ENCODE results near the gene CD59.
"Not testable (repeated sequence)": the region's sequence is repeated elsewhere in the genome, so short reads cannot be mapped to it uniquely, and the experiment has no call there.

The CD59 gene

DNA sequence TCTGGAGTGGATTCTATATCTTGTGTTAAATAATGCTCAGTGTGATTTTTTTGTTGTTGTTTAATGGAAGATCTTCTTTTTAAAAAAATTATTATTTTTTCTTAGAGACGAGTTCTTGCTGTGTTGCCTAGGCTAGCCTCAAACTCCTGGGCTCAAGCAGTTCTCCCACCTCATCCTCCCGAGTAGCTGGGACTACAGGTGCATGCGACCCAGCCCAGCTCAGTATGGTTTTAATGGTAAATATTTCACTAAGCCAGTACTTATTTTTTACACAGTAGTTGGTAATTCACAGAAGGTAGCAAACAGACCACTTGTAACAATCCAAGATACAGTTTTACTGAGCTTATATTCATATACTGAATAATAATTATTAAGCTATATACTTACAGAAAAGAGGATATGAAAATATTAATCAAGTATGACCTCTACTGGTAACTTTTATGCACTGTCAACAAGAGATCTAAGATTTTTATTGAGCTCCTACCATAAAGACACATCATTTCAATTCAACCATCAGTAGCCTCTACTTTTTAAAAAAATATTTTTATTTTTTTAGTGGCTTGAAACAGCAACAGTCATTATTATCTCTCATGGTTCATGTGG lies 6.1 kb upstream of the CD59 start:
- DNase-seq (ENCODE audit: low read depth), result no peak

DNA sequence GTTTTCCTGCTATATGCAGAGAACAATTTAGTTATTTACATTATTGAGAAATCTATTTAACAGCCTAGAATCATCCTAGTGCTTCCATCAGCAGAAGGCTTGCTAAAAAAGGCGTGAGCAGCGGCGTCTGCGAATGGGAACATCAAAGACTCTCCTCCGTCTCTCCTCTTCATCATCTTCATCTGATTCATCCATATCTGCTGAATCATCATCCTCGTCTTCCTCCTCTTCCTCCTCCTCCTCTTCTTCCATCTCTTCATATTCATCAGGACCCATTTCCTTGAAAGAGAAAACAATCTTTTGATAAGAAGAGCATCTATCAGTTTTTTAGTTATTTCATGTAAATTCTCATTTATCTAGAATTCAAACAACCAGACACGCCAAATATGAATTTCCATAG lies 5.6 kb upstream of the CD59 start:
- no peak for DNase-seq (ENCODE audit: low read depth)

DNA sequence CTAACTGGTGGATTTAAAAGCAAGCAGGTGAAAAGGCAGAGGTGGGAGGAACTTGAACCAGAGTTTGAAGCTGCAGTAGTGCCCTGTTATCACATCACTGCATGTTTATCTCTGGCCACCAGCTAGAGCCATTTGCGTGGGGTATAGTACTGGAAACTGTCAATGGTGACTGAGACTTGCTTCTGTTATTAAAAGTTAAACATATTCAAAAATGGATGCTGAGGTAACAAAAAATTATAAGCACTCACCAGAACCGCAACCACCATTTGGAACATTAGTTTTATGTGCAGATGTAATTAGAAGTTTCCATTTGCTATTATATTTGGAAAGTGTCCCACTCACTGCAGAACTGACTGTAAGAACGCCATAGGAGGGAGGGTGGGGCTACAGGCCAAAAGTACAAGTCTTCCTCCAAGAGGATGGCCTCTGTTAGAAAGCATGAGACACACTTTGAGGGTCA lies 1.2 kb upstream of the CD59 start:
- DNase-seq (ENCODE audit: low read depth), result no peak

DNA sequence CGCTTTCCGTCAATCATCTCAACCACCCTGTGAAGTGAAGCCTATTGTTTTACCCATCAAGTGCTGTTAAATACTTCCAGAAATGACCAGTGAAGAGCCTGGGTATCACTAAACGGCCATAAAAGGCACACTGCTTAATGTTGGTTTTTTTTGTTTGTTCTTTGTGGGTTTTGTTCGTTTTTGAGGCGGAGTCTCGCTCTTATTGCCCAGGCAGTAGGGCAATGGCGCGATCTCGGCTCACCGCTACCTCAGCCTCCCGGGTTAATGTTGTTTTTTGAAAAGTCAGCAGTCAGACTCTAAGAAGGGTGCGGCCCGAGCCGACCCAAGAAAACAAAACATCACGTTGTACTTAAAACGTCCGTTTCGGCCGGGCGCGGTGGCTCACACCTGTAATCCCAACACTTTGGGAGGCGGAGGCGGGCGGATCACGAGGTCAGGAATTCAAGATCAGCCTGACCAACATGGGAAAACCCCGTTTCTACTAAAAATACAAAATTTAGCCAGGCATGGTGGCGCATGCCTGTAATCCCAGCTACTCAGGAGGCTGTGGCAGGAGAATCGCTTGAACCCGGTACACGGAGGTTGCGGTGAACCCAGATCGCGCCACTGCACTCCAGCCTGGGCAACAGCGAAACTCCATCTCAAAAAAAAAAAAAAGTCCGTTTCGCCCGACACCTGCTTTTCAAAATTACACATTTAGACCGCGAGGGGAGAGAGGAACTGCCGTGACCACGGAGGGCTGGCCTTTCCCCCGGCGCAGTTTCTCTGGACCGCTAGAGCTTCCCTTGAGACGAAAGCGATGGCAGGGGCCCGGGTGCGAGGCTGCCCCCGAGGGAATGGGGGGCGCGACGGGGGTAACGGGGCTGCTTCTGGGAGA lies 714 bp downstream of the CD59 start:
- peak; percentile 24 for DNase-seq (ENCODE audit: low read depth)

DNA sequence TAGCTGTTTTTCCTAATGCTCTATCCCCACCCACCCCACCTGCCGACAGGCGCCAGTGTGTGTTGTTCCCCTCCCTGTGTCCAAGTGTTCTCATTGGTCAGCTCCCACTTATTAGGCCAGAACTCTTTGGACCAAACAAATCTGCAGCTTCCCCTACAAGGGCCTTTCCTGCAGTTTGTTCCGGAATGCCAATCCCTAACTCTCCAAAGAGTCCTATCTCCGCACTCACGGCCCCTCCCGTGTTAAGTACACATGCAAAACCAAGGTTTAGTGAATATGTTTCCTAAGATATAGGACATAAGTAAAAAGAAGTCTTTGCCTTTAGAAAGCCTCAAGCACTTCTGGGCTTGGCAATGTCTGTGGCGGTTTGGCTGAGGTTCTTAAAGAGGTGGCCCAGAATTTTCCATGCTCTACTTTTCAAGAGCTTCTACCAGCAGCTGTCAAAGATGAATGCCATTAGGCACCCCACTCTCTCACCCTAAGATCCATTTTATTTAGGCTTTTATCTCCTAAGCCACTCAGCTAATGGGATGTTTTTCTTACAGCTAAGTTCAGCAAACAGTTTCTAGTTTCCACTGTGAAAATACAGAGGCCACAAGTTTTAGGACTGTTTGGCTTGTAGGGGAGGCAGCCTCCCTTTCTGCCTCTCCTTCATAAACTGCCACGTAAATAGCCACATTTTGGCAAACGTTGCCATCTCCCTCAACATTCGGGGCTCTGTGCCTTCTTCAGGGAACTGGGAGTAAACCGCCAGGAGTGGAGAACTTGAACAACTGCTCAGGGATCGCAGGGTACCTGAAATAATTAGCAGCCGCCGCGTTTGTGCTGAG lies 1.6 kb downstream of the CD59 start:
- DNase-seq (ENCODE audit: low read depth), result no peak

DNA sequence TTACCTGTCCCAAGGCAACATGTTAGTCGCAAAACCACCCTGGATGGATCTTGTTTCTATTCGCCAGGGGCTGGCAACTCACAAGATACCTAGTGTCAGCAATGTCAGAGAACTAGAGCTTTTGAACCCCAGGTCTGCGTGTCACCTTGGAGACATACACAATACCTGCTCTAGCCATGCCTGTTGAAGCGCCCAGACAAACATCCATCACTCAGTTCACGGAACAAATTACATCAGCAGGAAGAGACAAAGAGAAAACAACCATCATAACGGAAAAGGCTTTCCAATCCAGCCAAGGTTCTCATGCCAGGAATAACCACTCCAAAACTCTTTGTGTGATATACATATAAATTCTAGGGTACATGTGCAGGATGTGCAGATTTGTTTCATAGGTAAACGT lies 2.2 kb downstream of the CD59 start:
- no peak for DNase-seq (ENCODE audit: low read depth)

DNA sequence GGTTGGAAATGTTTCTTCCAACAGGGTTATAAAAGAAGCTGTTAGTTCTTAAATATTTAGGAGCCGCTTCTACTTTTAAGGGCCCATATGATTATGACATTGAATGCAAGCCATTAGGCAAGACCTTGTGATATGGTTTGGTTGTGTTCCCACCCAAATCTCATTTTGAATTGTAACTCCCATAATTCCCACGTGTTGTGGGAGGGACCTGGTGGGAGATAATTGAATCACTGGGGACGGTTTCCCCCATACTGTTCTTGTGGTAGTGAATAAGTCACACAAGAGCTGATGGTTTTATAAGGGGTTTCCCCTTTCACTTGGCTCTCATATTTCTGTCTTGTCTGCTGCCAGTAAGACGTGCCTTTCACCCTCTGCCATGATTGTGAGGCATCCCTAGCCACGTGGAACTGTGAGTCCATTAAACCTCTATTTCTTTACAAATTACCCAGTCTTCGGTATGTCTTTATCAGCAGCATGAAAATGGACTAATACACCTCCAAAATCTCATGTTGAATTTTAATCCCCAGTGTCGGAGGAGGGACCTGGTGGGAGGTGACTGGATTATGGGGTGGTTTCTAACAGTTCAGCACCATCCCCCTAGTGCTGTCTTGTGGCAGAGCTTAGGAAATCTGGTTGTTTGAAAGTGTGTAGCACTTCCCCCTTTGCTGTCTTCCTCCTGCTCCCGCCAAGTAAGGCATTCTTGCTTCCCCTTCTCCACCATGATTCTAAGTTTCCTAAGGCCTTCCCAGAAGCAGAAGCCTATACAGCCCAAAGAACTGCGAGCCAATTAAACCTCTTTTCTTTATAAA lies 4.3 kb downstream of the CD59 start:
- DNase-seq (ENCODE audit: low read depth), result no peak

DNA sequence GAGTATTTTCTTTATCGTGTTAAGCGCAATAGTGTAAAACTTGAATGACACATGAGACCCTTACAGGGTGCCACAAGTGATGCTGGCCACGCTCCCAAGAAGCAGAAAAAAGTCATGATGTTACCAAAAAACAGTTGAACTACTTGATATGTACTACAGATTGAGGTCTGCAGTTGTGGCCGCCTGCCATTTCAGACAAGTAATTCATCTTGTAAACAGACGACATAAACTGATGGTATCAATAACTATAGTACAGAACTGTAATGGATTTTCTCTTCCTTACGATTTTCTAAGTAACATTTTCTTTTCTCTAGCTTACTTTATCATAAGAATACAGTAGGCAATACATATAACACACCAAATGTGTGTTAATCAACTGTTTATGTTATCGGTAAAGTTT lies 5.5 kb downstream of the CD59 start:
- no peak for DNase-seq (ENCODE audit: low read depth)

DNA sequence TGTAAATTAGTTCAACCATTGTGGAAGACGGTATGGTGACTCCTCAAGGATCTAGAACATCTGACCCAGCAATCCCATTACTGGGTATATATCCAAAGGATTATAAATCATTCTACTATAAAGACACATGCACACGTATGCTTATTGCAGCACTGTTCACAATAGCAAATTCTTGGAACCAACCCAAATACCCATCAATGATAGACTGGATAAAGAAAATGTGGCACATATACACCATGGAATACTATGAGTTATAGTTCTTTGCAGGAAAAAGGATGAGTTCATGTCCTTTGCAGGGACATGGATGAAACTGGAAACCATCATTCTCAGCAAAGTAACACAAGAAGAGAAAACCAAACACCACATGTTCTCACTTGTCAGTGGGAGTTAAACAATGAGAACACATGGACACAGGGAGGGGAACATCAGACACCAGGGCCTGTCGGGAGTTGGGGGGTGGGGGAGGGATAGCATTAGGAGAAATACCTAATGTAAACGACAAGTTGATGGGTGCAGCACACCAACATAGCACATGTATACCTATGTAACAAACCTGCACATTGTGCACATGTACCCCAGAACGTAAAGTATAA lies 7.1 kb downstream of the CD59 start:
- DNase-seq (ENCODE audit: low read depth), result not testable (repeated sequence)

DNA sequence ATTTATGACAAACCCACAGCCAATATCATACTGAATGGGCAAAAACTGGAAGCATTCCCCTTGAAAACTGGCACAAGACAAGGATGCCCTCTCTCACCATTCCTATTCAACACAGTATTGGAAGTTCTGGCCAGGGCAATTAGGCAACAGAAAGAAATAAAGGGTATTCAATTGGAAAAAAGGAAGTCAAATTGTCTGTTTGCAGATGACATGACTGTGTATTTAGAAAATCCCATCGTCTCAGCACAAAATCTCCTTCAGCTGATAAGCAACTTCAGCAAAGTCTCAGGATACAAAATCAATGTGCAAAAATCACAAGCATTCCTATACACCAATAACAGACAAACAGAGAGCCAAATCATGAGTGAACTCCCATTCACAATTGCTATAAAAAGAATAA lies 8.7 kb downstream of the CD59 start:
- not testable (repeated sequence) for DNase-seq (ENCODE audit: low read depth)

DNA sequence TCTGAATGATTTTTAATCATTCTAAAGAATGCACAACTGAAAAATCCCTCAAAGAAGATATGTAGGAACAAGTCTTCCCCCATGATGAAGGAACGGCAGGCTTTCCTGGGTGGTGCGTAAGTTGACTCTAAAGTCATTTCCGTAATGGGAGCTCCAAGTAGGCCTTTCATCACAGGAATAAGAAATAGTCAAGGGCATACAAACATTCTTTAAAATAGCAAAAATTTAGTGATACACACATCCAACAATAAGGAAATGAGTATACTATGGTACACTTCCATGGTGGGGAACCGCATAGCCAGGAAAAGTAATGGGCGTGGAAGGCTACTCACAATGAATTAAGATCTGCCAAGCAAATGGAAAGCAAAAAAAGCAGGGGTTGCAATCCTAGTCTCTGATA lies 10.7 kb downstream of the CD59 start:
- DNase-seq (ENCODE audit: low read depth), result no peak

DNA sequence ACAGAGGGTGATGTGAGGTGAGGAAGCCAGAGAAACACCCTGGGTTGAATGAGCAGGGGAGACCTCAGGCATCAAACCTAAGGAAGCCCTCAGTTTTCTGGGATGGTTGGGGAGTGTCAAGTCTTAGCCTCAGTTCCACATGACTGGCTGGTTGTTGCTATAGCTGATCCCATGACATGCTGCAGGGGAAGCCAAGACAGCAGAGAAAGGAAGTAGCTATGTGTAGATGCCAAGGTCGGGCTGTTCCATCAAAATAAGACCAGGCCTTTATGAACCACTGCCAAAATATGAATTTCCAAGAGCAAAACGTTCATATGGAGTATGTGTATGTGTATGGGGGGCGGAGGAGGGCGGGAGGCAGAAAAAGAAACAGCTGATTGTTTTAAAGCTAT lies 11.6 kb downstream of the CD59 start:
- no peak for DNase-seq (ENCODE audit: low read depth)

DNA sequence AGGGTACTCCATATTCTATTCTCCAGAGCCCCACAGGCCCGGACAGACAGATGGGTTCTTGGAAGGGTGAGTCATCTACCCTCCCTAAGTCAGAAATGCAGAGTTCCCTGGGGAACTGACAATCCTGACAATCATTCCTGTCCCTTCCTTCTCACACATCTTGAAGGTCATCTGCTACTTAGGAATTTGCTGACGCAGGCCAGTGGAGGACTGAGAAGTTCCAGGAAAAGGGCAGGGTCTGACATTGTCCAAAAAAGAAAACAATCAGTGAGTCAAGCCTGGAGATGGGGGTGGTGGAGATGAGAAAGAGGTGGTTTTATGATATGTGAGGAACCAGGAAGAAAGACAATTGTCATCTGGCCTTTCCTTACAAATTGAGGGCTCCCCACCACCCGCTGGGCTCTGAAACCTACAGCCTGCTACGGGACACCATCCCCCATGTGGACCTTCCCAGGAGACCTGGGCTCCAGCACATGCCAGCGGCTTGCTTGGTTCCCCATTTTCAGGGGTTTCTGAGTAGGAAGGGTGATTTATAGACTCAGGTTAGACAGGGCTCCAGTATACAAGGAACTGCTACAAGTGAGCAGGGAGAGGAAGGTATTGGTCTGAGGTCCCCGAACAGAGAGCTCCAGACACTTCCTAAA lies 12.9 kb downstream of the CD59 start:
- no peak for DNase-seq (ENCODE audit: low read depth)

DNA sequence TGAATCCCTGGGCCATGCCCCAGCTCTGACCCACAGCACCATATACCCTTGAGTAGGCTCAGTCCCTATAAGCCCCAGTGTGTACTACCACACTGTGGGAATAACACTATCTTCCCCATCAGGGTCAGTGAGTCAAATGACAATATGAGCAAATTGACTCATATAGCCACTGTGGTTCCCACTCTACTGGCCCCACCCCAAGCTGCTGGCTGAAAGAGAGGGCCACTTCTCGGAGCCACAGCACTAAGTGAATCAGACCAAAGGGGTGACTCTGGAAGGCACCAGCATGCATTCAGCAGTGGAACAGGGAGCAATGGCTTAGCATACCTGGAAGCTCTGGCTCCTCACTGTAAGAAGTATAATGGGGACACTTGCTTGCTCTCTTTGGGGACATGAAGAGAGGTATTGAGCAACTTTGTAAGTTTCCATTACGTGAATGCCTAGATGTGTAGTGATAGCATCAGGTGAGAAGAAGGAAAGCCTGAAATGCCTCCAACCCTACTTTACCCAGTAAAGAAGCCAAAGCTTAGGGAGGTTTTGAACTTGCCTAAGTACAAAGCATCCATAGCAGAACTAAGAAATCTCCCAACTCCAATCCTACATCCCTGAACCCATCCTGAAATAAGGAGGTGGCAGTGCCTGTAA lies 13.5 kb downstream of the CD59 start:
- no peak for DNase-seq (ENCODE audit: low read depth)

DNA sequence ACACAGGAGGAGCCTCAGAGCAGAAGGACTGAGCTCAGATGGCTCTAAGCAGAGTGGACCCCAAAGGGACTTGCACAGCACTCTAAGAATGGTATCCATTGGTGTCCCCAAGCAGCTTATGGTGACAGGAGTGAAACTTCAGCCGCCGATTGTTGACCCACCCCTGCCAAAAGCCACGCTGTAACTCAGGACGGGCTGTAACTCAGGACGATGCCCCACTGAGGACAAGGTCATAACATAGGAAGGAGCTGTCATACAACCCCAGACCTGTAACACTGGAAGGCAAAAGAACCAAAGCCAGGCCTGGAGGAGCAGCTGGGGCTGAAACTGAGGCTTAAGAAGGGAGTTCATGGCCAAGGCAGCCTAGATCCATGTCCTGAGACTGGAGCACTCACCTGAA lies 14.2 kb downstream of the CD59 start:
- no peak for DNase-seq (ENCODE audit: low read depth)

DNA sequence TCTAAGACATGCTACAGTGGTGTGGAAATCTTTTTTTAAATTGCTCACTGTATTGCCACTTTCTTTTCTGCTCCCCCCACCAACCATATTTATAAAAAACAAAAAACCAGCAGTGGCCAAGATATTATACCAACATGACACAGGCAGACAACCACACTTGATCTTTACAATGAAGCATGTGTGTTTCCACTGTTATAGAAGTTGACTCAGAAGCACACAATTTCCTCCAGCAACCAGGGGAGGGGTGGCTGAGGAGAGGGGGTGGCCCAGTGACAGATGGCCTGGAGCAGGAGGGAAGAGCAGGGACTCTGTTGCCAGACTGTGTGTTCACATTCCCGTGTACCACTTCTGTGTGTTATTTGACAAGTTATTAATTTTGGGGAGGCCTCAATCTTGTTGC lies 14.8 kb downstream of the CD59 start:
- DNase-seq (ENCODE audit: low read depth), result no peak

DNA sequence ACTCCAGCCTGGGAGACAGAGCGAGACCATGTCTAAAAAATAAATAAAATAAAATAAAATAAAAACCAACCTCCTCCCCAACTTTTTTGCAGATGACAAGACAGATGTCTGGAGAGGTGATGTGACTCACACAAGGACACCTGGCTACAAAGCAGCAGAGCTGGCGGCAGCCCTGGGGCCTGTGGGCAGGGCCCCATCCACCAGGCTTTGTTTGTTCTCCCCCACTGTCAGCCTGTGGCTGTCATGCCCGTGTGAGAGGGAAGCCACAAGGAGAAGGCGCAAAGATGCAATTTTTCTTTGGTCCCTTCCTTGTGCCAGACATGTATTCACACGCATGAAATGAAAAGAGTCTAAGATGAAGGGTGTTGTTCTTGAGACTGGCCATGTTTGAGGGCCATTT lies 16.6 kb downstream of the CD59 start:
- DNase-seq (ENCODE audit: low read depth), result no peak

DNA sequence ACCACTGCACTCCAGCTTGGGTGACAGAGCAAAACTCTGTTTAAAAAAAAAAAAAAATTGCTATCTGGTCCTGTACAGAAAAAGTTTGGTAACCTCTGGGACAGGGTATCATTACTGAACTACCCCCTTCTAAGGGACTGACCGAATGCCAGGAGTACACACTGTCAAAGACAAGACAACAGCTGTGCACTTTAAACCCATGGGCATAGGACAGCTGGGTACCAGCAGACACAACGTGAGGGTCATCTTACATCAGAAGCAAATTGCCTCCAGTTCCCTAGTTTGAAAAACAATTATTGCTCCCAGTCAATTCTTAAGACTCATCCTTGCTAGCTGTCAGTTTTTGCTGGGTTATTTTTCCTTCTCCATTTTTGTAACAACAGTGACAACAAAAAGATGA lies 17.8 kb downstream of the CD59 start:
- no peak for DNase-seq (ENCODE audit: low read depth)

DNA sequence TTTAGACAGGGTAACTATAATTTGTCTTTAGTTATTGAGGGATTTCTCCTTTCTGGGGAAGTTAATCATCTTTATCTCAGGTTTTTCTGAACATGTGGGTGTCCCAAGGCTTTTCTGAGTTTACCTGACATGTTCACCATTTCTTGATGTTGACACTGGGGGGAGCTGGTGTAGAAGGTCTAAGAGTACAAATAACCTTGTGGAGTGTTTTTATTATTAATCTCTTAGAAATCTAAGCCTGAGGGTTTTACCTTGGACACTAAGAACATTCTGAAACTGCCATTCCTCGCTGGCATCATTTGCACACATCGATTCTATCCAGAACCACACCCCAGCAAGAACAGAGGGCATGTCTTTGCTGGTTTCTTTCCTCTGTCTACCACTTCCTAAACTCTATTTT lies 20.0 kb downstream of the CD59 start:
- DNase-seq (ENCODE audit: low read depth), result no peak

DNA sequence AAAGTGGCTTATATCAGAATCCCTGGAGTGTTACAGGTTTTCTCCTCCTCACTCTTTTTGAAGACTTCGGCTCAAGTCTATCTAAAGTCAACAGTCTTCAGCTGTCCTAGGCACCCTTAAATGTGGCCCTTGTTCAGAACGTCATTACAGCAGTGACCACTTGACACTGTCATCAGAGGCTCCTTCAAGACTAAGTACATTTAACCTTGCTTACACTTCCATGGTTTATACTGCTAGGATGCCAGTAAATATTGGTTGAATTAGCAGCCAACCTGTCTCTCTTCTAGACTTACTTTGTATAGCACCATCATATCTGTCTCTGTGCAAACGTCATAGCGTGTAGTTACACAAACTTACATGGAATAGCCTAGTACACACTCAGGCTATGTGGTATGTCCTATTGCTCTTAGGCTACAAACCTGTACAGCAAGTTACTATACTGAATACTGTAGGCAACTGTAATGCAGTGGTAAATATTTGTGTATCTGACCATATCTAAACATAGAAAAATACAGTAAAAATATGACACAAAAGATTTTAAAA lies 22.3 kb downstream of the CD59 start:
- DNase-seq (ENCODE audit: low read depth), result no peak
